NCI-H2196 treated with DMSO at 0.1 percent for 48 hours (cell line): ENCODE results near the gene MTX1.
"Not testable (repeated sequence)": the region's sequence is repeated elsewhere in the genome, so short reads cannot be mapped to it uniquely, and the experiment has no call there.

ENCODE experiments used
- DNase-seq: peaks from one replicate; lab custom pipeline; 2025; ENCODE audit not compliant: unreplicated experiment; lab: John Stamatoyannopoulos, UW

The MTX1 gene

GRCh38 chr1:155232001-155232978, 23.8 kb downstream of the MTX1 start:
- DNase-seq, result not testable (repeated sequence)

DNA sequence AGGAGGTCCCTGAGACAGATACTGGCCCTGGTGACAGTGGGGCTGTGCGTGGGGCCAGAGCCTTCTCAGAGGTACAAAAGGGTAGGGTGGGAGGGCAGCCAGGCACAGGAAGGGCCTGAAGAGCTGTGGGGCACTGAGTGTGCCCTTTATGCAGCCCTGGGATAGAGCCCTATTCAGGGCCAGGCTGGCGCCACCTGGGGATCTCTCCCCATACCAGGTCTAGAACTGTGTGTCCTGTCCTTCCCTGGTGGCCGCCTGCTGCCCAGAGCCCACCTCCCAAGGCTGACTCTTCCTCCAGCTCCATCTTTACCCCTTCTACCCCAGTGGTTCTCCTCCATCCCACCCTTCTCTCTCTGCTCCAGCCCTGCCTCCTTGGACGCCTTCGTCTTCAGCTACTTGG, 25.0 kb downstream of the MTX1 start:
- not testable (repeated sequence) for DNase-seq

- DNase-seq, result not testable (repeated sequence)
Measured at GRCh38 chr1:155235375-155235774, 26.9 kb downstream of the MTX1 start.

DNA sequence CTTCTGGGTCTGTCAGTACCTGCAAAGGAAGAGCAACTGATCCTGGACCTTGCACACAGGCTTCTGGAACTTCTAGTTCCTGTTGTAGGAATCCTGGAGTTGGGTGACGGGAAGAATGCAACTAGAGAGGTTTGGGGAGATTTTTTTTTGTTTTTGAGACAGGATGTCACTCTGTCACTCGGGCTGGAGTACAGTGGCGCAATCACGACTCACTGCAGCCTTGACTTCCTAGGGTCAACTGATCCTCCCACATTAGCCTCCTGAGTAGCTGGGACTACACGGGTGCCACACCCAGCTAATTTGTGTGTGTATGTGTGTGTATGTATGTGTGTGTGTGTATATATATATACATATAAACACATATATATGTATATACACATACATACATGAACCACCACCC, 28.0 kb downstream of the MTX1 start:
- DNase-seq, result no peak

- DNase-seq, result peak; percentile 25
Measured at GRCh38 chr1:155241069-155241679, 32.7 kb downstream of the MTX1 start.

DNA sequence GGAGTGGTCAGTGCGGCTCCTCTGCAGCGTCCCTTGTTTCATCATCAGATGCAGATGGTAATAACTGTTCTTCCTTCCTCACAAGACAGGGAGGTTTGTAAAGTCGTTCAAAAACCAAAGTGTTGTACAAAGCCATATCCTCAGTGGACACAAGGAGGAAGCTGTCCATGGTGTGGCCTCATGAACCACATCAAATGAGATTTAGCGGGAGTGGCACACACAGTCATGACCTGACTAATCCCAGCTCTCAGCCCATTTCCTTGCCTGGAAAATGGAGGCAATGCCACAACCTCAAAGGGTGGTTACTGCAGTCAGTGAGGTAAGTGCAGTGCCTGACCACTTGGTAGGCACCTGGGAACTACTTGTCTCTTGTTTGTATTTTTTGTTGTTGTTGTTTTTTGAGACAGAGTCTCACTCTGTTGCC, 33.4 kb downstream of the MTX1 start:
- DNase-seq, result no peak

- DNase-seq, result no peak
Measured at GRCh38 chr1:155242805-155243358, 34.4 kb downstream of the MTX1 start.

GRCh38 chr1:155244368-155245162, 36.1 kb downstream of the MTX1 start:
- peak; percentile 96 for DNase-seq

- no peak for DNase-seq
Measured at GRCh38 chr1:155245163-155245524, 36.6 kb downstream of the MTX1 start.

DNA sequence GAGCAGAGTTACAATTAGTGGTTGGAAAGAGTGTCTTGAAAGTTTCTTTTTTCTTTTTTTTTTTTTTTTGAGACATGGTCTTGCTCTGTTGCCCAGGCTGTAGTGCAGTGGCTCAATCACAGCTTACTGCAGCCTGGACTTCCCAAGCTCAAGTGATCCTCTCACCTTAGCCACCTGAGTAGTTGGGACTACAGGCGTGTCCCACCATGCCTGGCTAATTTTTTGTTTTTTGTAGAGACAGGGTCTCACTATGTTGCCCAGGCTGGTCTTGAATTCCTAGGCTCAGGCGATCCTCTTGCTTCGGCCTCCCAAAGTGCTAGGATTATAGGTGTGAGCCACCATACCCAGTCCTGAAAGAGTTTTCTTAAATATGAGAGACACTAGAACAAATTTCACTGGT, 38.3 kb downstream of the MTX1 start:
- DNase-seq, result not testable (repeated sequence)

GRCh38 chr1:155247667-155248553, 39.4 kb downstream of the MTX1 start:
- DNase-seq, result no peak

DNA sequence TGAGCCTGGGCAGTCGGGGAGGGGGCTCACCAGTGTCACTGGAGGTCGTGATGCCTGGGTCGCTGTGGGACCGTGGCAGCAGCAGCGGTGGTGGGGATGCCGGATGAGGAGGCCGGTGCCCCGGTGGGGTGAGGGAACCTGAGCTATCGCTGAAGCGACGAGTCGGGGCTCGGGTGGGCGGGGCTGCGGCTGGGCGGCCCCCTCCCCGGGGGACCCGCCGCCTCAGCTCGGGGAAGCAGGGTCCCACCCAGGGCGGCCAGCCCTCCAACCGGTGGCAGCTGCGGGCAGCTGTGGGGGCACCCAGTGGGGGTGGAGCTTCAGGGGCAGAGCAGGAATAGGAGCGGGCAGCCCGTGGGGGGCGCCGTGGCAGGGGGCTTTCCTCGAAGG, 41.7 kb downstream of the MTX1 start:
- DNase-seq, result no peak

- peak; percentile 68 for DNase-seq
Measured at GRCh38 chr1:155250633-155251449, 42.3 kb downstream of the MTX1 start.

GRCh38 chr1:155251566-155251965, 43.1 kb downstream of the MTX1 start:
- DNase-seq, result no peak

- no peak for DNase-seq
Measured at GRCh38 chr1:155253208-155253607, 44.7 kb downstream of the MTX1 start.

DNA sequence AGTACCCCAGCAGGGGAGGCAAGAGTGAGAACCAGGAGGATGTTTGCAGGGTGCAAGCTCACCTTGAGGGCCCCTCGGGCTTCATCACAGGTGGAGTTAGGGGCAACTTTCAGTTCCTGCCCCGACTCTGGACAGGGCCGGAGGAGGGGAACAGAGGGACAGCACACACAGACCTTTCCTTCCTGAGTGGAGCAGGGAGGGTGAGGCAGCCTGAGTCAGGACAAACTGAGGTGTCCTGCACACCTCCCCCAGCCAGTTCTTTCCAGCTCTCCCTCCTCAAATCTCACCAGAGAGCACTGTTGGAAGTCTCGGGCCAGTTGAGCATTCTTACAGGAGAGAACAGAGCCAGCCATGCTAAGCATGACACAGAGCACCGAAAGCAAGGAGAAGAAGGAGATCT, 45.3 kb downstream of the MTX1 start:
- DNase-seq, result no peak

- DNase-seq, result no peak
Measured at GRCh38 chr1:155254228-155254713, 45.8 kb downstream of the MTX1 start.

DNA sequence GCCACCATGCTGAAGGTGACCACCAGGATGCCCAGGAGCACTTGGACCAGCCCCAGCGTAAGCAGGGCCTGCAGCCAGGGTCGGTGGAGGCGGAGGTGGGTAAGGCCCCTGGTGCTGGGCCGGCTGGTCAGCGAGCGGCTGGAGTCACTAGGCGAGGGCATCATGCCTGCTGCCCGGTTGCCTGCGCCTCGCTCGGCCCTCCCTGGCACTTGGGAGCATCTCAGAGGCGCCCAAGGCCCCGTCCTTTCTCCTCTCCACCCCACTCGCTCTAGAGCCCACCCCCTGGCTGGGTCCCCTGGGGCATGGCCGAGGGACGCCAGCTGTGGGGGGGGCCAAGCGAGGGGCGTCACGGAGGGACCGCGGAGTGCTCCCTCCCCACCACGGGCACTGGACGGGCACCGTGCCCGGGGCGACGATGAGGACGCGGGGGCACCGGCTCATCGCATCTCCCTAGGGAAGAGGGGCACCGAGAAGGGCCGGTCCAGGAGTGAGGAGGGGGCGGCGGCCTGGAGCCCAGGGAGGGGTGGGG, 46.3 kb downstream of the MTX1 start:
- DNase-seq, result no peak
